ENCODE measurements around the gene LAMA5.

Gene LAMA5

GRCh38 chr20:62268228-62268900, 98.7 kb downstream of the LAMA5 start:
- Histone ChIP-seq H3K36me3 (ENCODE audit: insufficient read depth, low read length) (peaks cover 40% of the 10 kb centered on the region), H3K9ac (ENCODE audit: low read depth, low read length) (no peak overlapping the region)

GRCh38 chr20:62267543-62267942, 99.6 kb downstream of the LAMA5 start:
- Histone ChIP-seq H3K4me1 (ENCODE audit: control insufficient read depth, insufficient read depth, low read length) (no peaks in the 10 kb centered on the region), H3K4me3 (ENCODE audit: low read length) (no peak overlapping the region), H3K9ac (ENCODE audit: low read depth, low read length) (no peak overlapping the region), H3K27me3 (ENCODE audit: control insufficient read depth, insufficient read depth, low read length) (no peaks in the 10 kb centered on the region), H3K9me3 (replicated peaks; ENCODE audit: low read length) (no peaks in the 10 kb centered on the region), H3K36me3 (ENCODE audit: insufficient read depth, low read length) (peaks cover 34% of the 10 kb centered on the region), H3K4me2 (ENCODE audit: low read length) (no peak overlapping the region)

More at GRCh38 chr20:62268228-62268900, 98.7 kb downstream of the LAMA5 start:
- H3K27me3 ChIP-seq (ENCODE audit: control insufficient read depth, insufficient read depth, low read length), result no peaks in the 10 kb centered on the region
- H3K4me2 ChIP-seq (ENCODE audit: low read length), result no peak overlapping the region
- no peaks in the 10 kb centered on the region for H3K4me1 ChIP-seq (ENCODE audit: control insufficient read depth, insufficient read depth, low read length)
- no peak overlapping the region for H3K4me3 ChIP-seq (ENCODE audit: low read length)
- H3K9me3 ChIP-seq (replicated peaks; ENCODE audit: low read length), result no peaks in the 10 kb centered on the region

GRCh38 chr20:62266851-62267250, 100.3 kb downstream of the LAMA5 start:
- Histone ChIP-seq H3K27me3 (ENCODE audit: control insufficient read depth, insufficient read depth, low read length) (no peaks in the 10 kb centered on the region), H3K9me3 (replicated peaks; ENCODE audit: low read length) (no peaks in the 10 kb centered on the region), H3K4me2 (ENCODE audit: low read length) (no peak overlapping the region), H3K9ac (ENCODE audit: low read depth, low read length) (no peak overlapping the region), H3K4me3 (ENCODE audit: low read length) (no peak overlapping the region), H3K4me1 (ENCODE audit: control insufficient read depth, insufficient read depth, low read length) (no peaks in the 10 kb centered on the region), H3K36me3 (ENCODE audit: insufficient read depth, low read length) (peaks cover 31% of the 10 kb centered on the region)

- no peak overlapping the region for H3K9ac ChIP-seq (ENCODE audit: low read depth, low read length)
- no peaks in the 10 kb centered on the region for H3K4me1 ChIP-seq (ENCODE audit: control insufficient read depth, insufficient read depth, low read length)
- H3K4me2 ChIP-seq (ENCODE audit: low read length), result no peak overlapping the region
- H3K27me3 ChIP-seq (ENCODE audit: control insufficient read depth, insufficient read depth, low read length), result no peaks in the 10 kb centered on the region
- H3K9me3 ChIP-seq (replicated peaks; ENCODE audit: low read length), result no peaks in the 10 kb centered on the region
- H3K36me3 ChIP-seq (ENCODE audit: insufficient read depth, low read length), result peaks cover 29% of the 10 kb centered on the region
- no peak overlapping the region for H3K4me3 ChIP-seq (ENCODE audit: low read length)
Observed at GRCh38 chr20:62266340-62266739, 100.8 kb downstream of the LAMA5 start.

- H3K27me3 ChIP-seq (ENCODE audit: control insufficient read depth, insufficient read depth, low read length), result no peaks in the 10 kb centered on the region
- peaks cover 29% of the 10 kb centered on the region for H3K36me3 ChIP-seq (ENCODE audit: insufficient read depth, low read length)
- no peak overlapping the region for H3K4me2 ChIP-seq (ENCODE audit: low read length)
- H3K4me1 ChIP-seq (ENCODE audit: control insufficient read depth, insufficient read depth, low read length), result no peaks in the 10 kb centered on the region
- H3K9ac ChIP-seq (ENCODE audit: low read depth, low read length), result no peak overlapping the region
- H3K9me3 ChIP-seq (replicated peaks; ENCODE audit: low read length), result no peaks in the 10 kb centered on the region
- no peak overlapping the region for H3K4me3 ChIP-seq (ENCODE audit: low read length)
Observed at GRCh38 chr20:62265365-62265764, 101.7 kb downstream of the LAMA5 start.

- peaks cover 35% of the 10 kb centered on the region for H3K36me3 ChIP-seq (ENCODE audit: insufficient read depth, low read length)
- no peak overlapping the region for H3K4me3 ChIP-seq (ENCODE audit: low read length)
- peaks cover 5% of the 10 kb centered on the region for H3K4me1 ChIP-seq (ENCODE audit: control insufficient read depth, insufficient read depth, low read length)
- H3K9me3 ChIP-seq (replicated peaks; ENCODE audit: low read length), result no peaks in the 10 kb centered on the region
- H3K9ac ChIP-seq (ENCODE audit: low read depth, low read length), result no peak overlapping the region
- H3K4me2 ChIP-seq (ENCODE audit: low read length), result no peak overlapping the region
- H3K27me3 ChIP-seq (ENCODE audit: control insufficient read depth, insufficient read depth, low read length), result no peaks in the 10 kb centered on the region
Observed at GRCh38 chr20:62263396-62263795, 103.7 kb downstream of the LAMA5 start.

- Histone ChIP-seq H3K9ac (ENCODE audit: low read depth, low read length) (no peak overlapping the region), H3K9me3 (replicated peaks; ENCODE audit: low read length) (no peaks in the 10 kb centered on the region), H3K27me3 (ENCODE audit: control insufficient read depth, insufficient read depth, low read length) (no peaks in the 10 kb centered on the region), H3K4me2 (ENCODE audit: low read length) (no peak overlapping the region), H3K4me3 (ENCODE audit: low read length) (no peak overlapping the region), H3K4me1 (ENCODE audit: control insufficient read depth, insufficient read depth, low read length) (peaks cover 11% of the 10 kb centered on the region), H3K36me3 (ENCODE audit: insufficient read depth, low read length) (peaks cover 35% of the 10 kb centered on the region)
Observed at GRCh38 chr20:62262064-62262463, 105.0 kb downstream of the LAMA5 start.

- Histone ChIP-seq H3K4me1 (ENCODE audit: control insufficient read depth, insufficient read depth, low read length) (peaks cover 11% of the 10 kb centered on the region), H3K36me3 (ENCODE audit: insufficient read depth, low read length) (peaks cover 24% of the 10 kb centered on the region), H3K4me3 (ENCODE audit: low read length) (no peak overlapping the region), H3K4me2 (ENCODE audit: low read length) (no peak overlapping the region), H3K9me3 (replicated peaks; ENCODE audit: low read length) (no peaks in the 10 kb centered on the region), H3K27me3 (ENCODE audit: control insufficient read depth, insufficient read depth, low read length) (no peaks in the 10 kb centered on the region), H3K9ac (ENCODE audit: low read depth, low read length) (no peak overlapping the region)
Observed at GRCh38 chr20:62259294-62259565, 107.9 kb downstream of the LAMA5 start.
